Stimulated activated CD8-positive, alpha-beta memory T cell treated with anti-CD3 and anti-CD28 coated beads, Interleukin-4, amount 100 ng/mL, for 1 hour (primary cell): Measurements from ENCODE around the gene PTK6.
"Not testable (repeated sequence)": the region's sequence is repeated elsewhere in the genome, so short reads cannot be mapped to it uniquely, and the experiment has no call there.

ENCODE experiments used
- DNase-seq, 2 donors: peaks; one replicate each; pipeline ENCODE4 v3.0.0-alpha.2; 2020; ENCODE audit warnings: low read depth in 2 of 2, low spot score in 1 of 2

PTK6 gene

DNA sequence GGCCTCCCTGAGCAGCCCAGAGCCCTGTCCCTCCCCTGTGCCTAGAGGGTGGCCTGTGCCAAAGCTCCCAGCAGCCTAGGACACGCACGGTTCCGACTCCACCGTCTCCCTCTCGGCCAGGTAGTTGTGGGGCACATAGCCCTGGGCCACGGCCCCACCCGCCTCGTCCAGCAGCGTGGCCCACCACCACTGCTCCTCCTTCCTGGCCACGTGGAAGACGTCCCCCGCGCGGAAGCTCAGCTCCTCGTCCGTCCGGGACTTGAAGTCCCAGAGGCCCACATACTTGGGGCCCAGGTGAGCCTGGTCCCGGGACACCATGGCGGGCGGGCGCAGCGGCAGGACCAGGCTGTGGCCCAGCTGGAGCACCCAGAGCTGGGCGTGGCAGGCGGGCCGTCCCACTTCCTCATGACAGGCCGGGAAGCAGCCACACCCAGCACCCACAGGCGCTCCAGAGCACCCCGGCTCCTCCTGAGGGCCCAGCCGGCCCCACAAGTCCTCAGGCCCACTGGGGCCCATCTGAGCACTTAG is at the start of gene PTK6:
TSS of gene PTK6 (minus strand) at position 380 of the 528 bp plus-strand sequence. CDS start at position 318, 62 bp downstream.
- no peak for DNase-seq

- no peak for DNase-seq
These were observed 49.6 kb upstream of the PTK6 start for GRCh38 chr20:63586797-63587196.

DNA sequence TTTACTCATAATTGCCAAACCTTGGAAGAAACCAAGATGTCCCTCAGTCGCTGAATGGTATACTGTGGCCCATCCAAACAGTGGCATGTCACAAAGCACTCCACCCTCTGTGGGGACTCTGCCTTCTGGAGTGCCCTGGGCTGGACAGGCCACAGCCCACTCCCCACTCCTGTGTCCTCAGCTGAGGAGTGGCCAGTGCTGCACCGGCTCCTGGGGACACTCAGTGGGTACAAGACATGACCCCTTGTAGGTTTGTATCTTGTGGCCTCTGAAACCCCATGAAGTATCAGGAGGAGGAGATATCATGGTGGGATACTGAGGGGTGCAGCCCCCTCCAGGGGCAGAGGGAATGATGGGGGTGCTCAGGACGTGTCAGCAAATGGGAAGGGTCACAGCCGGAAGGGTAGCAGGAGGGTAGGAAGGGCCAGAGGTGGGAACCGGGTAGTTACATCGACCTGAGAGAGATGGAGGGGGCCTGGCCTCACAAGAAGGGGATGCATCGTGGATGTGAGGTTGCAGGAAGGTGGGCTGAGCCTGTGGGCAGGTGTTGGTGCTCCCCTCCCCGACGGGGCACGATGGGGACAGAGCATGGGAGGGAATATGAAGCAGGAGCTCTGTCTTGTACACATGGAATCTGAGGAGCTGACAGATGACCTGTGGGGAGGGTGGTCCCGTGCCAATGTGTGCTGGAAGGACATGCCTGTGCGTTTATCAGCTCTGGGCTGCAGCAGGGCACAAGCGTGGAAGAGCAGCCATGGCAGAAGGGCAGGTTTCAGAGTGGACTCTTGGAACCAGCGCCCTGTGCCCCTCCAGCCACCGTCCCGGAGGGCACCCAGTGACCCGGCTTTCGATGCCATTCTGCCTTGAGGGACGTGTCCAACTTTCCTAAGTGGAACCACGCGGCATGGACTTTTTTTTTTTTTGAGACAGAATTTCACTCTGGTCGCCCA is 48.7 kb upstream of the PTK6 start:
- no peak for DNase-seq

DNA sequence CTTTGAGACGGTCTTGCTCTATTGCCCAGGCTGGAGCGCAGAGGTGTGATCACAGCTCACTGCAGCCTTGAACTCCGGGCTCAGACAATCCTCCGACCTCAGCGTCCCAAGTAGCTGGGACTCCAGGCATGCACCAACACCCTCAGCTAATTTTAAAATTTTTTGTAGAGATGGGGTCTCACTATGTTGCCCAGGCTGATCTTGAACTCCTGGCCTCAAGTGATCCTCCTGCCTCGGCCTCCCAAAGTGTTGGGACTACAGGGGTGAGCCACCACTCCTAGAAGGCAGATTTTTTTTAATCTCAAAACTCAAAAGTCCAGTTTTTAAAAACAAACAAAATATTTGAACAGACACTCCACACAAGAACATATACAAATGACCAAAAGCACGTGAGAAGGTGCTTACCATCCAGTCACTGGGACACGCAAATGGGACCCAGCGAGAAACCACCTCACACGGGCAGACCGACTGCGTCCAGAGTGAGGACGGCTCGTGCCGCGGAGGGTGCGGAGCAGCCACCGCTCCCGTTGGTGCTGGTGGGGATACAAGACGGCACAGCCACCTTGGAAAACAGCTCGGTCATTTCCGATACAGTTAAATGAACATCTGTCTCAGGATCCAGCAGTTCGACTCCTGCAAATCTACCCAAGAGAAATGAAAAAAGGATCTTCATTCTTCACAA is 45.3 kb upstream of the PTK6 start:
- no peak for DNase-seq

GRCh38 chr20:63580796-63581461 is 43.8 kb upstream of the PTK6 start:
- peak in 1 of 2 donors; percentile 56 for DNase-seq

DNA sequence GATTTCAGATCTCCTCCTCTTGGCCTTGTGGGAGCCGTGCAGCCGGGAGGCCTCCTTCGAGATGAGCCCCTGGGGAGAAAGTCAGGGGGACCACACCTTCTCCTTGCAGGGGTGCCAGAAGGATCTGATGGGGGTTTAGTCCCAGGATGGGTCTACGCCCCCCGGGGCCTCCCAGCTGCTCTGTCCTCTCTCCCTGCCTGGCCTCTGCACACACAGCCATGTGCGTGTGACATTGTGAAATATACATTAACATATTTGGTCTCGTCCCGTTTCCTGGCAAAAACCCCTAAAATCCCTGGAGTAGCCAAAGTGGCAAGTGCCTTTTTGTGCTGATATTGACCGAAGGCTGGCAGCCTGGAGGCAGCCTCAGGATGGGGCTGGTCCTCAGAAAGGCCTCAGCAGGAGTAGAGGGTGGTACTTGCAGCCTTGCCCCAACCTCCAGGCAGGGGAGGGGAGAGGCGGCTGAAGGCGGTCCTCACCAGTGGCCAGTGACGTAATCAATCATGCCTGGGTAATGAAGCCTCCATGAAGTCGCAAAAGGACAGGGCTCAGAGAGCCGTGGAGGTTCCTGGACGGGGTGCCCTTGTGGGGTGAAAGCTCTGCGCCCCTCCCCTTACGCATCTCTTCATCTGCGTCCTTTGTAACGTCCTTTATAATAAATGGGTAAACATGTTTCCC is 42.0 kb upstream of the PTK6 start:
- DNase-seq: no peak

DNA sequence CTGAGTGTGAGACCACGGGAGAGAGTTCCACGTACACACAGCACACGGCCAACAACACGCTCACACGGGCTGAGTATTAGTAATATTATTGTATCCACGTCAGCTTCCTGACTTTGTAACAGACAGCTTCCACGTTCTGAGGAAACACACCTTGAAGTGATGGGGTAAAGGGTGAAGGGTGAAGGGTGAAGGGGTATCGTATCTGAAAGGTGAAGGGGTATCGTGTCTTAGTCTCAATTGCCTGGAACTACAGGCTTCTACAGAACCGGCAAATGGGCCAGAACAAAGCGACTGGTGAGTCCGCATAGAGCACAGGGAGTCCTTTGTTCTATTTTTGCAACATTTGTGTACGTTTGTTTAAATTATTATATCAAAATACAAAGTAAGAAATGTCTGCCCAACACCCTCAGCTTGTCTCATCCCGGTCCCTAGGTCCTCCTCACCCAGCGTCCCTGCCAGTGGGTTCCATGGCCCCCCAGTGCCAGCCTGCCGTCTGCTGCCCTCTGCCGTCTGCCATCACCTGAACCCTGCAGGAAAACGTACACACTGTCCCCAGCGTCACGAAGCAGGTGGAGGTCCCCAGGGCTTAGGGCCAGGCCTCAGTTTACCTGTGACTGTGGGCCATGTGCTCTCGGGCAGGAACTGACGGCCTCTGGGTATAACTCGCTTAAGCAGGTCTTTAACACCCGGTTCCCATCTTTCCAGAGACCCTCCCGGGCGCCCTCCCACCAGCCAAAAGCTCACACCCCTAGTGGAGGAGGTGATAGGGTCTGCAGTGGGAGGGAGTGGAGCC is 41.2 kb upstream of the PTK6 start:
- DNase-seq: no peak

- DNase-seq: no peak
These were observed 40.2 kb upstream of the PTK6 start for GRCh38 chr20:63577317-63577894.

DNA sequence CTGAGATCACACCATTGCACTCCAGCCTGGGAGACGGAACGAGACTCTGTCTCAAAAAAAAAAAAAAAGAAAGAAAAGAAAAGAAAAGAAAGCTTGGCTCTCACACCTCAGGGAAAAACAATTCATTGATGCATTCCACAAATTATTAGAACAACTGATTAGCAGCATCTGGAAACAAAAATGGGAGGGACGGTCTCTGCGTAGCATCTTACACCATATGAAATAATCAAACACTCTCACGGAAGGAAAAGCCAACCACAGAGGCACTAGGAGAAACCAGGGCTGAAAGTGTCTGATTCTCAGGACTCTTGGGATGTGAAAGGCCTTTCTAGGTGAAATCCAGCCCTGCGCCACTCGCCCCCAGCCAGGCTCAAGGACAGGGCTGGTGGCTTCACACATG is 39.1 kb upstream of the PTK6 start:
- DNase-seq: no peak

DNA sequence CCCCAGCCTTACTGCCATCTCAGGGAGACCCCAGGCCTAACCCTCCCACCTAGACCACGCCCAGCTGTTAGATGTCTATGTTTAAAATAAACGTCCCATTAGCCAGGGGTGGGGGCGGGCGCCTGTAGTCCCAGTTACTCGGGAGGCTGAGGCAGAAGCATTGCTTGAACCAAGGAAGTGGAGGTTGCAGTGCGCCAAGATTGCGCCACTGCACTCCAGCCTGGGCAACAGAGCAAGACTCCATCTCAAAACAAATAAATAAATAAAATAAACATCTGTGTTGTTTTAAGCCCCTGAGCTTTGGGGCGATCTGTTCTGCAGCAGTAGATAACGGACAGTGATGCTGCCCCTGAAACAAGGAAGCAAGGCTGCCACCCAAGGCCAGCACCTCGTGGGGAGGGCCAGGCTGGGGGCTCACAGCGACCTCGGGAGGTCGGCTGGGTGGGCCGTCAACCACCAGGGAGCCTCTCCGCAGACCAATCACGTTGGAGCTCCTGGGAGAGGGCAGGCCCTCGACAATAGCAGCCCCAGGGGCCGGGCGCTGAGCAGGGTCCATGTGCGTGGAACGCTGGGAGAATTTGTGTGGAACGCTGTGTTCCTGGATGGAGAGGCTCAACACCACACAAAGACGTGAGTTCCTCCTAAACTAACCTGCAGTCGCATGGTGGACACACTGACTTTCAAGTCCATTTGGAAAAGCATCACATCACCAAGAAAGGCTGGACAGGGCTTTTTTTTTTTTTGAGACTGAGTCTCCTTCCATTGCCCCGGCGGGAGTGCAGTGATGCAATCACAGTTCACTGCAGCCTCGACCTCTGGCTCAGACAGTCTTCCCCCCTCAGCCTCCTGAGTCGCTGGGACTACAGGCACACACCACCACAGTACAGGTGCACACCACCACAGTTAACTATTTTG is 37.9 kb upstream of the PTK6 start:
- DNase-seq: no peak

DNA sequence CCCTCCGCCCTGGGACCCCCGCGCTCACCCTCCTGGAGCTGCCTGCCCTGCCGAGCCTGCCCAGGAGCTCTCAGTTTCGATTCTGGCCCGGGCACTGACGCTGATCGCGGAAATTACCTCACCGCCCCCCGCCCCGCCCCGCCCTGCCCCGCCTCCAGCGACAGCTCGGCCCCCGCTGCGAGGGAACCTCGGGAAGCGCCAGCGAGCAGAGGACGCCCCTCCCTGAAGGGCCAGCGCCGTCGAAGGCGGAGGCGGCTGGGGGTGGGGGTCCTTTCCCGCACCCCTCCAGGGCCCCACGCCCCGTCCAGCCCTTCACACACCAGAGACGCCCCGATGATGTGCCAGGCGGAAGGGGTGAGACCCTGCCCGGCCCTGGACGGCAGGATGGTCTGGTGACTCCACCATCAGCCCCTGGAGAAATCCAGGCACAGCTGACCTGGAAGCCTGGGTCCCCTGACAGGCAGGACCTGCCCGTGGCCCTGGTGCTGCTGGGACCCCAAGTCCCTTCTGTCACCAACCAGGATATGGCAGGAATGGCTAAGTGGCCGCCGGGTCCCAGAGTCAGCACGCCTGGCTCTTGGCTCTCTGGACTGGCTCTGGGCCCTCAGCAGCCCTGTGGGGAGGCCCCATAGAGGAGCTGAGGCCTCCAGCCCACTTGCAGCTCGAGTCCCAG is 37.1 kb upstream of the PTK6 start, which contains the start of gene HELZ2:
TSS of gene HELZ2 (minus strand) at position 84 of the 673 bp plus-strand sequence. CDS start 1,854 bp downstream, outside the sequence.
- peak in 1 of 2 donors; percentile 56 for DNase-seq

GRCh38 chr20:63573647-63574131 is 36.5 kb upstream of the PTK6 start:
- no peak for DNase-seq

GRCh38 chr20:63572788-63573646 is 35.8 kb upstream of the PTK6 start:
- DNase-seq: no peak

- no peak for DNase-seq
These were observed 35.1 kb upstream of the PTK6 start for GRCh38 chr20:63572071-63572787.

GRCh38 chr20:63571087-63571478 is 33.9 kb upstream of the PTK6 start:
- DNase-seq: not testable (repeated sequence)
